ENCODE data around the gene APBA2. TPM values are rescaled to one million over a fixed set of nuclear protein-coding genes. Genes with fewer than 3 reads are reported as not detected.

Gene APBA2
- polyA plus RNA-seq, 1 donor (not counting 4 experiments of a cell fraction or from before 2014, with no cell fraction given), result 5.5 TPM

- no peak overlapping the region for H3K9ac ChIP-seq (ENCODE audit: control insufficient read depth, extremely low read depth, insufficient read depth, low read length)
- no peaks in the 10 kb centered on the region for H4K20me1 ChIP-seq (ENCODE audit: control insufficient read depth, extremely low read depth, insufficient read depth, low read length)
- no peak overlapping the region for H3K4me3 ChIP-seq (ENCODE audit: control insufficient read depth in 2 of 3, extremely low read depth in 1 of 3, insufficient read depth in 2 of 3, low read depth in 1 of 3, low read length in 3 of 3)
- H3K79me2 ChIP-seq (ENCODE audit: control insufficient read depth, insufficient read depth, low read length), result no peaks in the 10 kb centered on the region
- no peaks in the 10 kb centered on the region for H3K27me3 ChIP-seq (ENCODE audit: control insufficient read depth, extremely low read depth, insufficient read depth, low read length)
- no peaks in the 10 kb centered on the region for H3K36me3 ChIP-seq (ENCODE audit: control insufficient read depth in 2 of 2, extremely low read depth in 1 of 2, insufficient read depth in 2 of 2, low read length in 2 of 2)
- no peaks in the 10 kb centered on the region for H3K9me1 ChIP-seq (ENCODE audit: control insufficient read depth, extremely low read depth, insufficient read depth, low read length)
- DNase-seq (ENCODE audit: low read depth, low spot score), result no peak
- FAIRE-seq, result no peak
- H2AFZ ChIP-seq (ENCODE audit: control insufficient read depth, low read length), result no peak overlapping the region
- no peak overlapping the region for H3K4me2 ChIP-seq (ENCODE audit: control insufficient read depth, extremely low read depth, insufficient read depth, low read depth, low read length)
- peaks cover 2% of the 10 kb centered on the region for H3K9me3 ChIP-seq (ENCODE audit: control insufficient read depth, low read depth, low read length)
- TF ChIP-seq EZH2 (IDR thresholded peaks at IDR 0.05; ENCODE audit: low read length), result no peak
- TF ChIP-seq CTCF (optimal IDR thresholded peaks at IDR 0.05 in 1 of 3, IDR thresholded peaks at IDR 0.05 in 1 of 3, conservative IDR thresholded peaks at IDR 0.05 in 1 of 3; ENCODE audit: extremely low read depth in 1 of 3, insufficient read depth in 2 of 3, low read length in 3 of 3), result no peak
- H3K4me1 ChIP-seq (ENCODE audit: control insufficient read depth, extremely low read depth, insufficient read depth, low read length), result no peaks in the 10 kb centered on the region
- dilution Hi-C loops (cut with MboI; ENCODE audit: extremely low pct_ligation_motif_present, low sequenced_read_pairs), result no loop called here
- H3K27ac ChIP-seq (ENCODE audit: control insufficient read depth, insufficient read depth, low read length), result no peak overlapping the region
These were observed 26.6 kb downstream of the APBA2 start for GRCh38 chr15:28912422-28912821.

- Histone ChIP-seq H3K4me2 (ENCODE audit: control insufficient read depth, extremely low read depth, insufficient read depth, low read depth, low read length) (no peak overlapping the region), H3K79me2 (ENCODE audit: control insufficient read depth, insufficient read depth, low read length) (no peaks in the 10 kb centered on the region), H3K27me3 (ENCODE audit: control insufficient read depth, extremely low read depth, insufficient read depth, low read length) (no peaks in the 10 kb centered on the region), H3K9me3 (ENCODE audit: control insufficient read depth, low read depth, low read length) (peaks cover 2% of the 10 kb centered on the region), H3K4me1 (ENCODE audit: control insufficient read depth, extremely low read depth, insufficient read depth, low read length) (no peaks in the 10 kb centered on the region), H4K20me1 (ENCODE audit: control insufficient read depth, extremely low read depth, insufficient read depth, low read length) (no peaks in the 10 kb centered on the region), H3K27ac (ENCODE audit: control insufficient read depth, insufficient read depth, low read length) (no peak overlapping the region), H3K9ac (ENCODE audit: control insufficient read depth, extremely low read depth, insufficient read depth, low read length) (no peak overlapping the region), H3K36me3 (ENCODE audit: control insufficient read depth in 2 of 2, extremely low read depth in 1 of 2, insufficient read depth in 2 of 2, low read length in 2 of 2) (no peaks in the 10 kb centered on the region), H2AFZ (ENCODE audit: control insufficient read depth, low read length) (no peak overlapping the region), H3K9me1 (ENCODE audit: control insufficient read depth, extremely low read depth, insufficient read depth, low read length) (no peaks in the 10 kb centered on the region), H3K4me3 (ENCODE audit: control insufficient read depth in 2 of 3, extremely low read depth in 1 of 3, insufficient read depth in 2 of 3, low read depth in 1 of 3, low read length in 3 of 3) (no peak overlapping the region)
- no peak for TF ChIP-seq EZH2 (IDR thresholded peaks at IDR 0.05; ENCODE audit: low read length)
- no peak for TF ChIP-seq CTCF (optimal IDR thresholded peaks at IDR 0.05 in 1 of 3, IDR thresholded peaks at IDR 0.05 in 1 of 3, conservative IDR thresholded peaks at IDR 0.05 in 1 of 3; ENCODE audit: extremely low read depth in 1 of 3, insufficient read depth in 2 of 3, low read length in 3 of 3)
- DNase-seq (ENCODE audit: low read depth, low spot score) (no peak), FAIRE-seq (no peak)
- dilution Hi-C loops (cut with MboI; ENCODE audit: extremely low pct_ligation_motif_present, low sequenced_read_pairs), result no loop called here
These were observed 27.5 kb downstream of the APBA2 start for GRCh38 chr15:28913171-28913765.
